ENCODE measurements around the gene SYT4.

The SYT4 gene

GRCh38 chr18:43248610-43249249, 28.6 kb downstream of the SYT4 start:
- Histone ChIP-seq H3K4me2 (ENCODE audit: low read length) (no peak overlapping the region), H3K9me3 (ENCODE audit: control insufficient read depth, insufficient read depth, low read length) (no peaks in the 10 kb centered on the region), H4K20me1 (ENCODE audit: control insufficient read depth, insufficient read depth, low read depth, low read length) (no peaks in the 10 kb centered on the region), H3K9me2 (replicated peaks; ENCODE audit: control insufficient read depth, low read length) (no peaks in the 10 kb centered on the region), H3K27me3 (ENCODE audit: control insufficient read depth, low read length) (no peaks in the 10 kb centered on the region), H3K79me2 (ENCODE audit: control insufficient read depth, low read length) (no peaks in the 10 kb centered on the region), H3K4me3 (ENCODE audit: low read length) (no peak overlapping the region), H3K36me3 (ENCODE audit: control insufficient read depth, low read length) (no peaks in the 10 kb centered on the region), H3K4me1 (ENCODE audit: control insufficient read depth, low read length) (no peaks in the 10 kb centered on the region), H3F3A (ENCODE audit: control insufficient read depth, insufficient read depth) (no peaks in the 10 kb centered on the region), H3K27ac (ENCODE audit: low read depth, low read length) (no peak overlapping the region)
- TF ChIP-seq EZH2phosphoT487 (IDR thresholded peaks at IDR 0.05; ENCODE audit: borderline replicate concordance, low read length): no peak
- TF ChIP-seq CTCF (IDR thresholded peaks at IDR 0.05; ENCODE audit: low read depth, low read length, poor library complexity, severe bottlenecking): no peak

- Histone ChIP-seq H3K79me2 (ENCODE audit: control insufficient read depth, low read length) (no peaks in the 10 kb centered on the region), H3K27ac (ENCODE audit: low read depth, low read length) (no peak overlapping the region), H3K36me3 (ENCODE audit: control insufficient read depth, low read length) (no peaks in the 10 kb centered on the region), H3K4me3 (ENCODE audit: low read length) (no peak overlapping the region), H3K4me1 (ENCODE audit: control insufficient read depth, low read length) (no peaks in the 10 kb centered on the region), H3F3A (ENCODE audit: control insufficient read depth, insufficient read depth) (no peaks in the 10 kb centered on the region), H4K20me1 (ENCODE audit: control insufficient read depth, insufficient read depth, low read depth, low read length) (no peaks in the 10 kb centered on the region), H3K4me2 (ENCODE audit: low read length) (no peak overlapping the region), H3K9me3 (ENCODE audit: control insufficient read depth, insufficient read depth, low read length) (no peaks in the 10 kb centered on the region), H3K9me2 (replicated peaks; ENCODE audit: control insufficient read depth, low read length) (no peaks in the 10 kb centered on the region), H3K27me3 (ENCODE audit: control insufficient read depth, low read length) (no peaks in the 10 kb centered on the region)
- TF ChIP-seq EZH2phosphoT487 (IDR thresholded peaks at IDR 0.05; ENCODE audit: borderline replicate concordance, low read length): no peak
- TF ChIP-seq CTCF (IDR thresholded peaks at IDR 0.05; ENCODE audit: low read depth, low read length, poor library complexity, severe bottlenecking): no peak
Measured at GRCh38 chr18:43247944-43248343, 29.3 kb downstream of the SYT4 start.

- no peak for TF ChIP-seq CTCF (IDR thresholded peaks at IDR 0.05; ENCODE audit: low read depth, low read length, poor library complexity, severe bottlenecking)
- Histone ChIP-seq H3K9me3 (ENCODE audit: control insufficient read depth, insufficient read depth, low read length) (no peaks in the 10 kb centered on the region), H3K4me3 (ENCODE audit: low read length) (no peak overlapping the region), H3K27me3 (ENCODE audit: control insufficient read depth, low read length) (no peaks in the 10 kb centered on the region), H4K20me1 (ENCODE audit: control insufficient read depth, insufficient read depth, low read depth, low read length) (no peaks in the 10 kb centered on the region), H3K9me2 (replicated peaks; ENCODE audit: control insufficient read depth, low read length) (no peaks in the 10 kb centered on the region), H3K36me3 (ENCODE audit: control insufficient read depth, low read length) (no peaks in the 10 kb centered on the region), H3K79me2 (ENCODE audit: control insufficient read depth, low read length) (no peaks in the 10 kb centered on the region), H3F3A (ENCODE audit: control insufficient read depth, insufficient read depth) (no peaks in the 10 kb centered on the region), H3K27ac (ENCODE audit: low read depth, low read length) (no peak overlapping the region), H3K4me1 (ENCODE audit: control insufficient read depth, low read length) (no peaks in the 10 kb centered on the region), H3K4me2 (ENCODE audit: low read length) (no peak overlapping the region)
Measured at GRCh38 chr18:43238429-43238828, 38.9 kb downstream of the SYT4 start.
